Measurements from ENCODE around the gene ABCC3. TPM values are rescaled to one million over a fixed set of nuclear protein-coding genes. Genes with fewer than 3 reads are reported as not detected.

The ABCC3 gene
- total RNA-seq, 2 experiments from 2014 or later = not detected

Other genes starting within 250 kb of the ABCC3 start
- gene LRRC59, start 237.4 kb upstream of the ABCC3 start, total RNA-seq = 100 to 1,000 TPM; 122 to 123 TPM
- 10 to 100 TPM; 11.3 to 14.1 TPM for gene ACSF2, start 208.7 kb upstream of the ABCC3 start, total RNA-seq
- not detected for gene CHAD, start 166.0 kb upstream of the ABCC3 start, total RNA-seq
- 10 to 100 TPM; 44.2 to 46.9 TPM for gene RSAD1, start 156.0 kb upstream of the ABCC3 start, total RNA-seq
- gene MYCBPAP, start 126.4 kb upstream of the ABCC3 start, total RNA-seq = 1 to 10 TPM; 1.2 to 1.3 TPM
- gene EPN3, start 102.1 kb upstream of the ABCC3 start, total RNA-seq = not detected
- gene SPATA20, start 87.7 kb upstream of the ABCC3 start, total RNA-seq = 10 to 100 TPM; 34.8 to 35.0 TPM
- gene CACNA1G, start 74.2 kb upstream of the ABCC3 start, total RNA-seq = under 1 TPM; 0.06 to 0.10 TPM
- 10 to 100 TPM; 47.8 to 50.3 TPM for gene ANKRD40, start 73.0 kb downstream of the ABCC3 start, total RNA-seq
- 100 to 1,000 TPM; 107 to 112 TPM for gene LUC7L3, start 84.7 kb downstream of the ABCC3 start, total RNA-seq
- gene ANKRD40CL, start 132.6 kb downstream of the ABCC3 start, total RNA-seq = not detected
- not detected for gene WFIKKN2, start 200.7 kb downstream of the ABCC3 start, total RNA-seq
- 10 to 100 TPM; 29.0 to 30.7 TPM for gene TOB1, start 231.5 kb downstream of the ABCC3 start, total RNA-seq

Data from activated CD8-positive, alpha-beta memory T cell treated with anti-CD3 and anti-CD28 coated beads for 36 hours (primary cell).